ENCODE measurements around the gene AOC2.

Gene AOC2

GRCh38 chr17:42844271-42844670 is at the start of gene AOC2:
TSS of gene AOC2 (plus strand) at chr17:42844580. CDS start at chr17:42844627, 47 bp downstream.
- DNase-seq, result no peak

GRCh38 chr17:42795061-42795460 is 49.3 kb upstream of the AOC2 start:
- no peak for DNase-seq

GRCh38 chr17:42795465-42795864 is 48.9 kb upstream of the AOC2 start:
- DNase-seq, result no peak

DNA sequence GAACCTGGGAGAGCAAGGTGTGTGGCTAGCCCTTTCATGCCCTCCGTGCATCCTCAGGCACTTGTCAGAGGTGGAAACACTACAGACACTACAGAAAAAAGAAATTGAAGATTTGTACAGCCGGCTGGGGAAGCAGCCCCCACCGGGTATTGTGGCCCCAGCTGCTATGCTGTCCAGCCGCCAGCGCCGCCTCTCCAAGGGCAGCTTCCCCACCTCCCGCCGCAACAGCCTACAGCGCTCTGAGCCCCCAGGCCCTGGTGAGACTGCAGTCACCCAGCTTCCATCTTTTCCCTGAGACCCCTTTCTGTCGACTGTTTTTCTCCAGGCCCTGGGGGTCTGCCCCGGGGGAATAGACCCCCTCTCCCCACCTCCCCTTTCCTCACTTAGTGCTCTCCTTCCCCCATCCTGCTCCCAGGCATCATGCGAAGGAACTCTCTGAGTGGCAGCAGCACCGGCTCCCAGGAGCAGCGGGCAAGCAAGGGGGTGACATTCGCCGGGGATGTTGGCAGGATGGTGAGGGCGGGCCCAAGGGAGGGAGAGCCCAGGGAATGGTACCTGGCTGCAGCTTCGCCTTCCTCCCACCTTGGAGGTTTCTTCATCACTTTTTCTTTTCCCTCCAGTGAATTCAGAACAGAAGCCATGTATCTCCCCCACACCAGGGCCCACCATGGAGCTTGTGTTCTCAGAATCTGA is 48.2 kb upstream of the AOC2 start:
- DNase-seq, result no peak

DNA sequence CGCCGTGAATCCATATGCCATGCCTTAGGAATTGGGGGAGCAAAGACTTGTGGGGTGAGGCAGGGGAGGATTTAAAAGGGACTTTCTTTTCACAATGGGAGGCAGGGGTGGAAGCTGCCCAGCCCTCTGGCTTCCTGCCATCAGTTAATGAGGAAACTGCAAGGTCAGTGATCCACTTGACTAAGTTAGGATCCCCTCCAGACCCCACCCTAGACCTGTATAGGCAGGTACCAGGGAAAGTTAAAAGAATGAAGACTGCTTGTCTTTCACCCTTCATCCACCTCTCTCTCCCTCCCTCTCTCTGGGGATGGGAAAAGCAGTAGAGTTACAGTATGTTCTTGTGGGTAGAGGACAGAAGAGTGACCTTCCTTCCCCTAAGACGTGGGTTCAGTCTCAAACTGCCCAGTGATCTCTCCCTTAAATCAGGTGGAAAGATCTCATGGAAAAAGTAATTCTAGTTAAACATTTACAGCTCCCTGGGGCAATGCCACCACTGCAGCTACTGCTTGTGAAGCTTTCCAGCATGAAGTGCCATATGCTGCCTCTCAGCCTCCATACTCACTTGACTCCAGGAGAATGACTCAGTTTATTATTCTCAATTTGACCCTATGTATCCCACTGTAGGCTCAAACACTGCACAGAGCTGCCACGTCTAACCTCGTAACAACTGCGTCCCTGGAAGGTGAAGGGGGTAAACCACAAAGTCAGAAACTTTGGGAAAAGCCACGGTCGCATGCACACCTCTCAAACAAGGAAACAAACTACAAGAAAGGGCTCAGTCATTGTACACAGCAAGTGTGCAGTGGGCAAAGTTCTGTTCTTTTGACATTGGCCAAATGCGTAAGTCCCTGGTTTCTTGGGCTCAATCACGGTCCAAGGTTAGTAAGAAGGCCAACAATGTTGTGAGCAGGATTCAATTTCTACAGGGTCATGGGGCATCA is 47.0 kb upstream of the AOC2 start:
- no peak for DNase-seq

DNA sequence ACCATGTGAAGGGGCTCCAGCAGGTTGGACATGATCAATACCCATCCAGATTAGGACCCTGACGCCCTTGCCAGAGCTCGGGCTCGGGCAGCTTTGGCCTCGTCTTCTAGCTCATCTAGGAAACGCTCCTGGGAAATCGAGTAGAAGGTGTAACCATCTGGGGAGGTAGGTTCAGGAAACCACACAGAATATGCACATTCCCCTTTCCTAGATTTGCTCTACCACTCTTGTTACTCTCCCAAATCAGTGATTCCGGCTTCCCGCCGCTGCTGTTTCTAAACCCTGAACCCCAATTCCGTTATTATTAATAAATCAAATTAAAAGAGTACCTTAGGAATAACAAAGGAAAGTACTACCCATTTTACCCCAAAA is 46.4 kb upstream of the AOC2 start:
- DNase-seq, result no peak

DNA sequence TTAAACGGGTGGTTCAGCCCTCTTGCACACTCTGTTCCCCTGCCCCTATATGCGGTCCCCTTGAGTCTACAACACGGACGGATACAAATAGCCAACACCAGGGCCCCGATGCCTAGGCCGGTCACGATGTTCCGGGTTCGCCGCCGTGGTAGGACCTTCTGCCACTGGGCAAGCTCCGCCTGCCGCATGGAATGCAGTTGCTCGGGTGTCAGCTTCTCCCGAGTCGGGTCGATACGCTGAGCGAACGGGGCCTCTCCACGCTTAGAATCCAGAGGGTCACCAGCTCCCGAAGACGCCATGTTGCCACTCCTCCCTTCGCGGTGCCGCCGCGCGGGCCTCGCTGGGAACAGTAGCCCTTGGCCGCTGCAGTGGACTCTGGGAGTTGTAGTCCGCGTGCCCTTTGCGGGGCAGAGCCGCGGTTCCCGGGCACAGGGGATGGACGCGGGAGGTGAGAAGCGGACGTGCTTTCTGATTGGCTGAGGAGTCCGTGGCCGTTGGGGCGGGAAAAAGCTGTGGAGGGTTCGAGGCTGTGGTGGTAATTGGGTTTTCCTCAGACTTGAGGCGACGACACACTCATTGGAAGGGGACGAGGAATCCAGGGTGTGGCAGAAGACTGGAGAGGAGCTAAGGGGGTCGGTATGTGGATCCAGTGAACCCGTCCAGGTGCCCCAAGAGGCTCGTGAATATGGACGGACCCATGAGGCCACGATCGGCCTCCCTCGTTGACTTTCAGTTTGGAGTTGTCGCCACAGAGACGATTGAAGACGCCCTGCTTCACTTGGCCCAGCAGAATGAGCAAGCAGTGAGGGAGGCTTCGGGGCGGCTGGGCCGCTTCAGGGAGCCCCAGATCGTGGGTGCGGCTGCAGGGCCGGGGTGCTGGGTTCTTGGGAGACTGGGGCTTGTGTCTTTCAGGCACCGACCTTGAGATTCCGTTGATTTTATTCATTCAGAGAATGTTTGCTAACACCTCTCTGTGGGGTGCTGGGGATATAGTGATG is 45.7 kb upstream of the AOC2 start, which contains the start of the genes CNTD1 and COA3:
CNTD1 (plus strand) TSS at position 479 of the 998 bp plus-strand sequence; CDS start at position 686, 207 bp downstream.
COA3 (minus strand) TSS at position 322 of the 998 bp plus-strand sequence; CDS start at position 299, 23 bp downstream.
- peak; percentile 40 to 52 for DNase-seq

- DNase-seq, result no peak
Observed at GRCh38 chr17:42803074-42803883, 41.1 kb upstream of the AOC2 start.

DNA sequence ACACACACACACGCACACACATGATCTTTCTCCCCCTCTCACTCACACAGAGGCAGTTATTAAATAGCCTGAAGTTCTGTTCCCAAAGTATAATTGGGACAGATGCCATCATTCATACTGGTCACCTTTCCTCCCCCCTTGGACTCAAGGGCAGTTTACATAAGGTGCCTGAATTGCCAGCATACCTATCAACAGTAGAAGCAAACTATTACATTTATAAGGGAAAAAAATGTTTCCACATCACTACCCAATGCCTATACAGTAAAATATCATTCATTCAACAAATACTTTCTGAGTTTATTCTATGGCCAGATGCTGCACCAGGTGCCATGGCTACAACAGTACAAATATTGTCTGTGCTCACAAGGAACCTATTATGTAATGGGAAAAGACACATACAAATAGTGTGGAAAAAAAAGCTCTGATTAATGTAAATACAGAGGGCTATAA is 39.4 kb upstream of the AOC2 start:
- no peak for DNase-seq

- no peak for DNase-seq
Observed at GRCh38 chr17:42806249-42806648, 38.1 kb upstream of the AOC2 start.

GRCh38 chr17:42809250-42809649 is 35.1 kb upstream of the AOC2 start:
- no peak for DNase-seq

- DNase-seq, result no peak
Observed at GRCh38 chr17:42814633-42815399, 29.6 kb upstream of the AOC2 start.

GRCh38 chr17:42817866-42818265 is 26.5 kb upstream of the AOC2 start:
- no peak for DNase-seq

GRCh38 chr17:42818379-42818778 is 26.0 kb upstream of the AOC2 start:
- DNase-seq, result no peak

GRCh38 chr17:42819939-42820535 is 24.3 kb upstream of the AOC2 start:
- peak in 1 of 2 experiments; percentile 7 for DNase-seq

DNA sequence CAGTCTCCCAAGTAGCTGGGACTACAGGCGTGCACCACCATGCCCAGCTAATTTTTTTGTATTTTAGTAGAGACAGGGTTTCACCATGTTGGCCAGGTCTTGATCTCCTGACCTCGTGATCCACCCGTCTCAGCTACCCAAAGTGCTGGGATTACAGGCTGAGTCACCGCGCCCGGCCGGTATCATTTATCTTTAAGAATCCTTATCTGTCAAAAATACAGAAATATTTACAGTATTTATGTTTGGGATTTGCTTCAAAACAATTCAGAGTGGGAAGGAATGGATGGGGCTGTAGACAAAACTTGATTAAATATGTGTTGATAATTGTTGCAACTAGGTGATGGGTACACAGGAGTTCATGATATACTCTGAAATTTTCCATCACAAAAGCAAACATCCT is 23.2 kb upstream of the AOC2 start:
- DNase-seq, result no peak

GRCh38 chr17:42827472-42827871 is 16.9 kb upstream of the AOC2 start:
- no peak for DNase-seq

DNA sequence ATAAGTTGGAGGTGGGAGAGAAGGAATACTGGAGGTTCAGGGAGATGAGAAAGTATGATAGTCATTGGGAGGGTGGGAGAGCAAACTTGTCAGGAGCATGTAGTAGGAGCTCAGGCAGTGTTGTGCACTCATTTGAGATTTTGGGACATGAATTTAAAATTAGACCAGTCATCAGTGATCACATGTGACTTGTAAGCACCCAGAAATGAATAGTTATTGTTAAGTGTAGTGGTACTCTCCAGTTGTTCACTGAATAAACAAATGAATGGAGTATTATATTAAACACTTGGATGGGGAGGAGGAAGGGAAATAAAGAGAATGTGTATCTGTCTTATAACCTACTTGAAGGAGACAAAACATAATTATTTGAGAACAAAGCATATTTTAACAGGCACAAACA is 13.4 kb upstream of the AOC2 start:
- no peak for DNase-seq

DNA sequence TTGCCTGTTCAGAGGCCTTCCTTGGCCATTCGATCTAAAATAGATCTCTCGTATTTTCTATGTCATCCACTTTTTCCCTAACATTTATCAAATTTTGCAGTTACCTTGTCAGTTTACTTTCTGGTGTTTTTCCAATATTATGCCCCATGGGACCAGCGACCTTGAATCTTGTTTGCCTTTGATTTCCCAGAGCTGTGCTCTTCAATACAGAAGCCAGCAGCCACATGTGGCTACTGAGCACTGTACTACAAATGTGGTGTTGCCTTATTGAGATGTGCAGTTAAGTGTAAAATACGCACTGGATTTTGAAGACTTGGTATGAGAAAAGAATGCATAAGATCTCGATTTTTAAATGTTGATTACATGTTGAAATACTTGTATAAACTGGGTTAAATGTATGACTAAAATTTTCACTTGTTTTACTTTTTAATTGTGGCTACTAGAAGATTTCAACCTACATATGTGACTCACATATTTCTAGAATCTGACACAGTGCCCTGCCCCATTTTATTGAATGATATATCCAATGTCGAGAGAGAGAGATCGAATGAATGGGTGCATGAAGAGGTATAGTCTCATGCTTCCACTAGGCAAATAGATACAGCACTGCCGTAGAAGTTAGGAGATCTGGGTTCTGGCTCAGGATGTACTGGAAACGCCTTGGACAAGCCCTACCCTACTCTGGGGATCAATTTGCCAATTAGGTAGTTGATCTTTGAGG is 12.0 kb upstream of the AOC2 start:
- no peak for DNase-seq
